ENCODE measurements around the gene SCAF1. TPM values are rescaled to one million over a fixed set of nuclear protein-coding genes. Genes with fewer than 3 reads are reported as not detected.

The SCAF1 gene
- total and polyA plus RNA-seq, 2 donors (not counting 1 experiment from before 2014, with no cell fraction given) = 17.1 to 68.3 TPM

- Histone ChIP-seq H3K4me3 (ENCODE audit: control extremely low read depth in 1 of 5, extremely low read depth in 1 of 5, insufficient read depth in 1 of 5, low read depth in 2 of 5, low read length in 4 of 5) (no peak overlapping the region), H3K9me3 (ENCODE audit: control extremely low read depth in 1 of 3, control insufficient read depth in 2 of 3, insufficient read depth in 1 of 3, low read length in 2 of 3) (peaks cover 0 to 8% (median 0%) of the 10 kb centered on the region in 3 donors), H3K27me3 (replicated peaks in 1 of 4; ENCODE audit: control extremely low read depth in 1 of 4, control insufficient read depth in 3 of 4, insufficient read depth in 4 of 4, low read length in 3 of 4) (peaks cover 0 to 33% (median 13%) of the 10 kb centered on the region in 4 experiments), H3K79me2 (ENCODE audit: control insufficient read depth, insufficient read depth, low read length) (peaks cover 9% of the 10 kb centered on the region), H4K20me1 (ENCODE audit: control insufficient read depth, insufficient read depth, low read length, poor library complexity, severe bottlenecking) (peaks cover 54% of the 10 kb centered on the region), H3K4me1 (ENCODE audit: control insufficient read depth in 2 of 2, insufficient read depth in 2 of 2, low read length in 2 of 2) (peaks cover 25% of the 10 kb centered on the region in 2 donors), H2AFZ (ENCODE audit: insufficient read depth, low read depth, low read length, poor library complexity, severe bottlenecking) (no peak overlapping the region), H3K36me3 (replicated peaks in 1 of 2; ENCODE audit: control extremely low read depth in 1 of 2, control insufficient read depth in 1 of 2, extremely low read depth in 1 of 2, insufficient read depth in 2 of 2, low read length in 1 of 2) (peaks cover 0 to 44% of the 10 kb centered on the region in 2 experiments), H3K9ac (ENCODE audit: low read length) (no peak overlapping the region), H3K4me2 (replicated peaks; ENCODE audit: low read depth, low read length, poor library complexity, severe bottlenecking) (no peak overlapping the region), H3K27ac (ENCODE audit: low read length in 2 of 2) (no peak overlapping the region)
- intact Hi-C loops (cut with micrococcal nuclease) = no loop called here
- ATAC-seq (ENCODE audit: low read depth) (no peak), DNase-seq (no peak)
- WGBS (ENCODE audit: insufficient coverage) = 75% methylated on average over 20 of the region's 26 CpGs
- ChIA-PET CTCF (interaction anchor here (0.6 to 1.4 kb wide), 4 partner anchors 12 to 141 kb away, joined by 3 to 6 read pairs (median 3); no protein-coding TSS in a partner anchor), POLR2A (interaction anchor here (0.7 kb wide), 1 partner anchor 548 kb away, joined by 3 read pairs; no protein-coding TSS in a partner anchor)
- H3K4me3 Mint-ChIP-seq = no peak overlapping the region
- H3K9me3 Mint-ChIP-seq (ENCODE audit: insufficient read depth) = no peaks in the 10 kb centered on the region
- H3K27ac Mint-ChIP-seq = no peak overlapping the region
- TF ChIP-seq EZH2 (IDR thresholded peaks at IDR 0.05; ENCODE audit: borderline replicate concordance, insufficient read depth, low read depth, low read length, poor library complexity, severe bottlenecking) (no peak), CTCF (IDR thresholded peaks at IDR 0.05) (no peak)
- H3K27me3 Mint-ChIP-seq = peaks cover 23% of the 10 kb centered on the region
- H3K4me1 Mint-ChIP-seq = peaks cover 22% of the 10 kb centered on the region
These were observed 45.7 kb downstream of the SCAF1 start for GRCh38 chr19:49687566-49688316.

GRCh38 chr19:49688531-49689132, 46.6 kb downstream of the SCAF1 start:
- H3K27me3 Mint-ChIP-seq = peaks cover 28% of the 10 kb centered on the region
- peaks cover 0 to 33% (median 14%) of the 10 kb centered on the region in 4 experiments for H3K27me3 ChIP-seq (replicated peaks in 1 of 4; ENCODE audit: control extremely low read depth in 1 of 4, control insufficient read depth in 3 of 4, insufficient read depth in 4 of 4, low read length in 3 of 4)
- peaks cover 0 to 8% (median 0%) of the 10 kb centered on the region in 3 donors for H3K9me3 ChIP-seq (ENCODE audit: control extremely low read depth in 1 of 3, control insufficient read depth in 2 of 3, insufficient read depth in 1 of 3, low read length in 2 of 3)
- H3K27ac ChIP-seq (ENCODE audit: low read length in 2 of 2) = no peak overlapping the region
- no peak overlapping the region for H3K27ac Mint-ChIP-seq
- 92% methylated on average over 5 of the region's 12 CpGs for WGBS (ENCODE audit: insufficient coverage)
- peaks cover 0 to 40% of the 10 kb centered on the region in 2 experiments for H3K36me3 ChIP-seq (replicated peaks in 1 of 2; ENCODE audit: control extremely low read depth in 1 of 2, control insufficient read depth in 1 of 2, extremely low read depth in 1 of 2, insufficient read depth in 2 of 2, low read length in 1 of 2)
- ATAC-seq (ENCODE audit: low read depth) (no peak), DNase-seq (no peak)
- CTCF ChIA-PET = interaction anchor here (0.6 kb wide), 2 partner anchors 13 to 38 kb away, joined by 3 to 6 read pairs; no protein-coding TSS in a partner anchor
- H3K4me3 ChIP-seq (ENCODE audit: control extremely low read depth in 1 of 5, extremely low read depth in 1 of 5, insufficient read depth in 1 of 5, low read depth in 2 of 5, low read length in 4 of 5) = no peak overlapping the region
- peaks cover 22% of the 10 kb centered on the region for H3K4me1 Mint-ChIP-seq
- peaks cover 49% of the 10 kb centered on the region for H4K20me1 ChIP-seq (ENCODE audit: control insufficient read depth, insufficient read depth, low read length, poor library complexity, severe bottlenecking)
- H3K9ac ChIP-seq (ENCODE audit: low read length) = no peak overlapping the region
- intact Hi-C loops (cut with micrococcal nuclease) = no loop called here
- H3K4me2 ChIP-seq (replicated peaks; ENCODE audit: low read depth, low read length, poor library complexity, severe bottlenecking) = no peak overlapping the region
- POLR2A ChIA-PET = no interaction called here
- H3K9me3 Mint-ChIP-seq (ENCODE audit: insufficient read depth) = no peaks in the 10 kb centered on the region
- peaks cover 7% of the 10 kb centered on the region for H3K79me2 ChIP-seq (ENCODE audit: control insufficient read depth, insufficient read depth, low read length)
- no peak for TF ChIP-seq EZH2 (IDR thresholded peaks at IDR 0.05; ENCODE audit: borderline replicate concordance, insufficient read depth, low read depth, low read length, poor library complexity, severe bottlenecking)
- no peak for TF ChIP-seq CTCF (IDR thresholded peaks at IDR 0.05)
- H3K4me1 ChIP-seq (ENCODE audit: control insufficient read depth in 2 of 2, insufficient read depth in 2 of 2, low read length in 2 of 2) = peaks cover 25% of the 10 kb centered on the region in 2 donors
- H3K4me3 Mint-ChIP-seq = no peak overlapping the region
- H2AFZ ChIP-seq (ENCODE audit: insufficient read depth, low read depth, low read length, poor library complexity, severe bottlenecking) = no peak overlapping the region
